HG03432 (cell line): ENCODE data around the gene RNASEH2B.

Experiments
- ATAC-seq: cut with Tn5 transposase; IDR thresholded peaks from one replicate; pipeline ENCODE4 v1.9.1; 2021; ENCODE audit warnings: mild to moderate bottlenecking, moderate library complexity; ENCODE audit not compliant: unreplicated experiment

The RNASEH2B gene, protein sequence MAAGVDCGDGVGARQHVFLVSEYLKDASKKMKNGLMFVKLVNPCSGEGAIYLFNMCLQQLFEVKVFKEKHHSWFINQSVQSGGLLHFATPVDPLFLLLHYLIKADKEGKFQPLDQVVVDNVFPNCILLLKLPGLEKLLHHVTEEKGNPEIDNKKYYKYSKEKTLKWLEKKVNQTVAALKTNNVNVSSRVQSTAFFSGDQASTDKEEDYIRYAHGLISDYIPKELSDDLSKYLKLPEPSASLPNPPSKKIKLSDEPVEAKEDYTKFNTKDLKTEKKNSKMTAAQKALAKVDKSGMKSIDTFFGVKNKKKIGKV

DNA sequence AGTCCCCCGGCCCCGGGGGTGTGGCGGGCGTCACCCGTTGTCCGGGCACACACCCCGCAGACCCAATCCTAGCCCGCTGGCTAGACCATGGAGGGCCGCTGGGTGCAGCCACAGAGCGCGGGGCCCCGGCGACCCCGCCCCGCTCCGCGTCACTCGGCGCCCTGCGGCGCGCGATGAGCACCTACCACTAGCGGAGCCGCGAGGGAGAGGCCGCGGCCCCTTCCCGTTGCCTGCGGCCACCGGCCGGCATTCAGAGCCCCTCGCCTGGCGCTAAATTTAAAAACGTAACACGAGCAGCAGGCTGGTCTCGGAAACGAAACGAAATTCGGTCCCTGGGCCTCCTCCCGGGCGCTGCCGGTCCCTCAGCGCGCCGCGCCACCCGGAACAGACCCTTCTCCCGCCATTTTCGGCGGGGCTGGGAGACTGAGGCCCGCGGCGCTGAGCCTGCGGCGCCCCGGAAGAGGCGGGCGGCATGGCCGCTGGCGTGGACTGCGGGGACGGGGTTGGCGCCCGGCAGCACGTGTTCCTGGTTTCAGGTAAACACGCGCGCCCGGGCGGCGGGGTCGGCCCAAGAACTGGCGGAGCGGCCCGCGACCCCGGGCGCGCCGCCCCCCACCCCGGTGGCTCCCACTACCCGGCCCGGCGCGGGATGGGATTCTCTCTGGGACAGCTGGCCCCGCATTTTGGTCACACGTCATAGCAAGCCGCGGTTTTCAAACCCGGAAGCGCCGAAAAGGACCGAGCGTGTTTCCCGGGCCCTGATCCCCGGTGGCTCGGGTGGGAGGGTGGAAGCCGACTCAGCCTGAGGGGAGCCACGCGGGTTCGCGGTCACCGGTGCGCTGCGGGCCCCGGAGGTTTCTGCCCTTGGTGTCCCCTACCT lies at the start of gene RNASEH2B:
Gene RNASEH2B (plus strand): TSS at position 187 of the 880 bp plus-strand sequence. CDS start 286 bp downstream, at position 473.
- peak; percentile 82 for ATAC-seq

DNA sequence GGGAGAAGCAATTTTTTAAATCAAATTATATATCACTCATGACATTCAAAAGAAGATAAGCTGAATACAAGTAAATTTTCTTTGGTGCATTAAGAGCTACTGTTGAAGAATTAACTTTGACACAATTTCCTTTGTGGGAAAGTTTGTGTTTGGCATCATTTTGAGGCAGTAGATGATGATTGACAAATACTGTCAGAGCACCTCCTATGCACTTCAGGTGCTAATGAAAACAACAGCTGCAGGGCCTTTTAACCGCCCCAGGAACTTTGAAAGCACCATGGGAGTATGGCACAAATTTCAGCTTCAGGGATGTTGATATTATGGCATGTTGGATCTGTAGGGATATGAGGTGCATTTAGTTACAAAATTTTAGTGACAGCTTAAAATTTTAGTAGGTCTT lies 45.1 kb upstream of the RNASEH2B start:
- ATAC-seq, result no peak

DNA sequence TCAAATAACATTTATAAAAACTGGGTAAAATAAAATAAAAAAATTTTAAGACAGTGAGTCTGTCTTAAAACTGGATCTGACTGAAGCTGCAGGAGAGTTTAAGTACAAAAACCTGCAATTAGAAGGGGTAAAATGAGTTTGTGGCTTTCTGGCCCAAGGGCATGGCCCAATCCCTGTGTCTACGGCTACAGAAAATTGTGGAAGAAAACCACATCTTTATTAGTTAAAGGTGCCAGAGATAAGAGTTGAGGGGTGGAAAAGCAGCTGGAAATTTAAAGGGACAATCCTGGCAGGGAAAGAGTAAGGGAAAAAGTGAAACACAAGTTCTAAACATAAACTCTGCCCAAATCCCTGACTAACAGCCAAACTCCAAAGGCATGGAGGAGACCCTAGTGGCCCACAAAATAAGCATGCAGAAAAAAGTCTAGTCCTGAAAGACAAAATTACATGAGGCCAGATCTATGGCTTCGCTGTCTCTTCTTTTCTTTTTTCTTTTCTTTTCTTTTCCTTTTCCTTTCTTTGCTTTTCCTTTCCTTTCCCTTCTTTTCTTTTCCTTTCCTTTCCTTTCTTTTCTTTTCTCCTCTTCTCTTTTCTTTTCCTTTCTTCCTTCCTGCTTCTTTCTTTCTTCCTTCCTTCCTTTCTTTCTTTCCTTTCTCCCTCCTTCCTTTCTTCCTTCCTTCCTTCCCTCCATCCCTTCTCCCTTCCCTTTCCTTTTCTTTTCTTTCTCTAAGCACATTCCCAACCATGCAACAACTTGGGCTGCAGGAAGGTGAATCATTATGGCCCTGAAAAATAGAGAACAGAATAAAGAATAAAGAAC lies 42.6 kb upstream of the RNASEH2B start:
- no peak for ATAC-seq

GRCh38 chr13:50867637-50867945 lies 42.0 kb upstream of the RNASEH2B start:
- no peak for ATAC-seq

DNA sequence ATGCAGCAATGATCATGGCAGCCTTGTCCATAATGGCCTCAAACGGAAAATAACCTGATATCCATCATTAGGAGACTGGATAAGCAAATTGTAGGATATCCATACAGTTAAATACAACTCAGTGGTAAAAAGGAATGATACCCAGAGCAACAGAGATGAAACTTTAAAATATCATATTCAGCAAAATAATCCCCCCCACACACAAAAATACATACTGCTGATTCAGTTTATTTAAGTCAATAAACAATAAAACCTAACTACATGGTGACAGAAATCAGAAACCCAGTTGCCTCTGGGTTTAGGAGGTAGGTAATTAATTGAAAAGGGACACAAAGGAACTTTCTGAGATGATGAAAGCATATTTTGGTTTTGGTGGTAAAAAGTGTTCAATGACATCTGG lies 38.2 kb upstream of the RNASEH2B start:
- ATAC-seq, result no peak

DNA sequence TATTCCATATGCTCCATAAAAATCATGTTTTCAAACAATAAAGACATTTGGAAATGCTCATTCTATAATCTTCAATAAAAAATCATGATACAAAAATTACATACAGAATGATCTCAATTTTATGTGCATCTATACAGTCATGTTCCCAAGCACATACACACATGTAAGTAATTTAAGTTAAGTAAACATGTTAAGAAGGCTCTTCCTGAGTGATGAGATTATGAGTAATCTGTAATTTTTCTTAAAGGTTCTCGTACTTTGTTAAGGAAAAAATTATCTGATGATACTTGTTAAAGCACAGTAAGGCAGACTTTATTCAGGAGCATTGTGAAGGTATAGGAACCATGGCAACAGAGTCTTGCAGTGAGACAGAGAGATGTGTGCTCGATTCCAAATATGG lies 36.1 kb upstream of the RNASEH2B start:
- ATAC-seq, result no peak

GRCh38 chr13:50873991-50874390 lies 35.6 kb upstream of the RNASEH2B start:
- no peak for ATAC-seq

DNA sequence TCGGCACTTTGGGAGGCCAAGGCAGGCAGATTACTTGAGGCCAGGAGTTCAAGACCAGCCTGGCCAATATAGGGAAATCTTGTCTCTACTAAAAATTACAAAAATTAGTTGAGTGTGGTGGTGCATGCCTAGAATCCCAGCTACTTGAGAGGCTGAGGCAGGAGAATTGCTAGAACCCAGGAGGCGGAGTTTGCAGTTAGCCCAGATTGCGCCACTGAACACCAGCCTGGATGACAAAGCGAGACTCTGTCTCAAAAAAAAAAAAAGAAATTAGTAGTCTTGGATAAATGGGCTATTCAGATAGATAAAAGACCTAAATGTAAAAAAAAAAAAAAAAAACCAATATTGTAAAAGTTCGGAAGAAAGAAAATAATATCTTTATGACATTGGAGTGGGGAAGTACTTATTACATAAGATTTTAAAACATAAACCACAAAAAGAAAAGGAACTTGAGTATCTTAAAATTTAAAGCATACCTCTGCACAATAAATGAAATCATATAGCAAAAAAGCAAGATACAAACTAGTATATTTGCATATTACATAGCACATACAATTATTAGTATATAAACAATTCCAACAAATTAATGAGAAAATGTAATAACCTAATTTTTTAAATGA lies 26.7 kb upstream of the RNASEH2B start:
- ATAC-seq, result no peak

DNA sequence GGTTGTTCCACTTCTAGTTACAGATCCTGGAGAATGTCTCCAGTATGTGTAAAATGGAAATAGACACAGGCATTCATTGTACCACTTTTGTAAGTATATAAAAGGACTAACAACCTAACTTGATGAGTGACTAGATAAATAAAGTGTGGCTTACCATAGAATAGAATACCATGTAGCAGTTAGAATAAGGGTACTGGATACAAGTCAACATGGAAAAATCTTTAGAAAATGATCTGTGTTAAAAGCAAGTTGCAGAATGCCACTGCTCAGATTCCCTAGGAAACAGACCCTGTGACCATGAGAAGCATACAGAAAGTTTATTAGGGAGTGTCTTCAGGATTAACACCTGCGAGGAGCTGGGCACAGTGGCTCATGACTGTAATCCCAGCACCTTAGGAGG lies 25.9 kb upstream of the RNASEH2B start:
- no peak for ATAC-seq

DNA sequence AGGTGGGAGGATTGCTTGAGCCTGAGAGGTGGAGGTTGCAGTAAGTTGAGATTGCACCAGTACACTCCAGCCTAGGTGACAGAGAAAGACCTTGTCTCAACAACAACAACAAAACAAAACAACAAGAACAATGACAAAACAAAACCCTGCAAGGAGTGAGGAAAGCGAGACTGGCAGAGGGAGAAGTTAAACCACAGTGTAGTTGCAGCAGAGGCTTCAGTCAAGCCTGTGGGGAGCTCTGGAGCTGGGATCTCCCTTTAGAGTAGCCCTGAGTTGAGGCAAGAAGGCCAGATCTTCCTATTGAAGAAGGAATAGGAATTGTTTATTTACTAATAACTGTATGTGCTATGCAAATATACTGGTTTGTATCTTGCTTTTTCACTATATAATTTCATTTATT lies 25.3 kb upstream of the RNASEH2B start:
- ATAC-seq, result no peak

DNA sequence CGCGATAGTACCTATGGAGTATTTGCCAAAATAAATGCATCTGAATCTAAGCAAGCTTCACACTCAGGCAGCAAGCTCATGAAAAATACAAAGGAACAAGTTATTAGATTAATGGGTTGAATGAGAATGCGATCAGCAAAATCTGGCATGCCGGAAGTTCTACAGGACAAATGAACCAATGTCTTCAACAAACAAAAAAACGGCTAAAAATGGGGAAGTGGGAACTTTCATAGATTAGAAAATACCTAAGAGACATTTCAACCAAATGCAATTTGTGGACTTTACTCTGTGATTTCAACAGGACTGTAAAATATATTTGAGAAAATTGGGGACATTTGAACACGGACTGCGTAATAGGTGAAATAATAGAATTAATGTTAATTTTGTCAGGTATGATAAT lies 22.4 kb upstream of the RNASEH2B start:
- ATAC-seq, result no peak

DNA sequence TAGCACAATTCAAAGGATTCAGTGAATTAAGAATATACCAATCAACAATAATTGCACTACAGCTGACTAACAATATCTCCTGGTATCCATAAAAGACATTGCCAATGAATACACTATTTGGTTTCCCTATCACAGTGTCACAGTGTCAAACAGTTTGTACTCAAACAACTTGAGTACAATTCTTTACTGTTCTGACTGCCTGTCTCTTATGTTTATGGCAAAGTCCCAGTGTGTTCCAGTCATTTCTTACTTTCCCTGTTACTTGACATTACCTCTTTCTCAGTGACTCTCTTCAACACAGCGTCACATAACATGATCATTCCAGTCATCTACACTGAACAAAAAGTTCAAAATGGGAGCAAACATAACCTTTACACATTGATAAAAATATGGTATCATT lies 21.2 kb upstream of the RNASEH2B start:
- ATAC-seq, result no peak

DNA sequence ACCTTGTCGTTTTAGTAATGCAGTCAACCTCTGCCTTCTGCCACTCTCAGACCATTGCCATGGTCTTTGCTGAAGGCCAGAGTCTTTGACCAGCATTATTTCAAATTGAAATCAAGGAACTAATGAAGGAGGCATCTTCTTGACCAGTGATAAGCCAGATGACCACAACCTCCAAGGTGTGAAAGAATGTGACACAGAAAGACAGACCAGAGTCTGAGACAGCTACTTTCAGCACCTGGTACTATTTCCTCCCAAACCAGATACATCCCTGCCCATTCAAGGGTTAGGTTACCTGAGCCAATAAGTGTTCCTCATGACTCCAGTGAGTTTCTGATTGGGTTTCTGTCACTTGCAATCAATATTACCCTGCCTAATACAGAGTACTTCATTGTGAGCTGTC lies 20.3 kb upstream of the RNASEH2B start:
- ATAC-seq, result no peak

DNA sequence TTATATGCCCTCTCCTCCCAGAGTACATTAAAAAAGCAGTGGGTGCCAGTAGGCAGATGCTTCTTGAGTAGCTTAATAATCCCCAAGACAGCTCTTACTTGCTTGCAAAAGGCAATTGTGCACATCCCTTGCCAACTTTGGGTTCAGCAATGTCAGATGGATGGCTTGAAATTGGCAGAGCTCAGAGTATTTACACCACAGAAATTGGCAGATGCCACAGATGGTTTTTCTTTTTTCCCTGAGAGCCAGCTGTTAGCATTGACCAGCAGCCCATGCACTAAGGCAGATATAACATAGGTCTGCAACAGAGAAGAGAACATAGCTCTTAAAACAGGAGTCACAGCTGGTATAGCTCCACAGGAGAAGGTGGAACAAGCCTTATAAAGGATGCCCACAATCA lies 18.4 kb upstream of the RNASEH2B start:
- no peak for ATAC-seq

GRCh38 chr13:50892210-50892944 lies 17.2 kb upstream of the RNASEH2B start:
- no peak for ATAC-seq

GRCh38 chr13:50893211-50893852 lies 16.3 kb upstream of the RNASEH2B start:
- ATAC-seq, result peak; percentile 81

- no peak for ATAC-seq
Measured at GRCh38 chr13:50894012-50894411, 15.6 kb upstream of the RNASEH2B start.

- no peak for ATAC-seq
Measured at GRCh38 chr13:50894504-50894903, 15.1 kb upstream of the RNASEH2B start.

GRCh38 chr13:50898338-50898737 lies 11.3 kb upstream of the RNASEH2B start:
- ATAC-seq, result no peak

GRCh38 chr13:50901701-50902100 lies 7.9 kb upstream of the RNASEH2B start:
- ATAC-seq, result no peak
